Measurements from ENCODE around the gene FAM76A.
"Not testable (repeated sequence)": the region's sequence is repeated elsewhere in the genome, so short reads cannot be mapped to it uniquely, and the experiment has no call there.

FAM76A gene

DNA sequence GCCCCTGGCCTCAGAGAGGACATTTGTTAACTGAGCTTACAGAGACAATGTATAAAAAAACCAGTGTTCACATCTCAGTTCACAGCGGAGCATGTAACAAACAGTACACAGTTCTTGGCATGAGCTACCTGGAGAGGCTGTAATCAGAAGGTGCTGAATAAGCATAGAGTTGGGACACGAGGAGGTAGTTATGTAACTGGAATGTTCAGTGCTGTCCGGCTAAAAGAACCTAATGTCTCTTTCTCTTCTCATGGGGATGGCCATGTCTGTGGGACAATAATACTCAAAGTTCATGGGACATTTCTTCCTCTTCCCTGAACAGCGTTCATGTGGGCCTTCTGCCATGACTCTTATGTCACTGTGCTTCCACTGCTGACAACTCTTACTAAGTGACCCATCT, 30.1 kb downstream of the FAM76A start:
- no peak overlapping the region for H3K27ac Mint-ChIP-seq
- peaks cover 16% of the 10 kb centered on the region for H3K36me3 Mint-ChIP-seq (ENCODE audit: low read depth)
- no peaks in the 10 kb centered on the region for H3K9me3 Mint-ChIP-seq
- DNase-seq (no peak), ATAC-seq (no peak)
- no peaks in the 10 kb centered on the region for H3K4me1 Mint-ChIP-seq
- no peaks in the 10 kb centered on the region for H3K27me3 Mint-ChIP-seq
- no peak overlapping the region for H3K4me3 Mint-ChIP-seq

DNA sequence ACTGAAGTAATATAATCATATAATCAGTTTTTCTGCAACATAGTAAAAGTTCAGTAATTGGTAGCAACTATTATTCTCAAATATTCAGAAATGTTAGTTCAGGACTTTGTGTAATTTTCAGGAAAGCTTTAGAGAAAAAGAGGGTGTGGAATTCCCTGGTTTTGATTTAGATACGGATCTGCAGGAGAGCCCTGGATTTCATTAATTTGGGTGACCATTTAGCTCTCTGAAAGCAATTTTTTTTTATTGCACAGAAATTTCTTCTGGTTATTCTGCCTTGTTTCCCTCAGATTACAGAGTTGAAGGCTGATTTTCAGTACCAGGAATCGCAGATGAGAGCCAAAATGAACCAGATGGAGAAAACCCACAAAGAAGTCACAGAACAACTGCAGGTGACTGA, 33.5 kb downstream of the FAM76A start:
- no peaks in the 10 kb centered on the region for H3K27me3 Mint-ChIP-seq
- ATAC-seq, result no peak
- no peak overlapping the region for H3K4me3 Mint-ChIP-seq
- H3K4me1 Mint-ChIP-seq, result no peaks in the 10 kb centered on the region
- H3K36me3 Mint-ChIP-seq (ENCODE audit: low read depth), result peaks cover 18% of the 10 kb centered on the region
- no peaks in the 10 kb centered on the region for H3K9me3 Mint-ChIP-seq
- DNase-seq, result no peak
- H3K27ac Mint-ChIP-seq, result no peak overlapping the region

DNA sequence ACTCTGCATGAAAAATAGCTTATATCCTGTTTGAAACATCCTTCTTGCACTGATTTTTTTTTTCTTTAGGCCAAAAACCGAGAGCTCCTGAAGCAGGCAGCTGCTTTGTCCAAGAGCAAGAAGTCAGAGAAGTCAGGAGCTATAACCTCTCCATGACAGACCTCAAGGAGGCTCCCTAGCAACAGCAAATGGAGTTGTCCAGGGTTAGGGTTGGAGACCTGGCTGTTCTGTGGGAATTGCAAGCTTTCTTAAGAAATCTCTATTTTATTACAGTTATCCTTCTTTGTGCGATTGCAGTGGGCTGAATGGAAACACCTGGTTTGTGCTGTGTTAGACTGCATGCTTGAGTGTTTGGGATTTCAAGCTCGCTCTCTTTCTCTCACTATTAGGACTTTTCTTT, 34.7 kb downstream of the FAM76A start:
- no peak for DNase-seq
- peaks cover 14% of the 10 kb centered on the region for H3K36me3 Mint-ChIP-seq (ENCODE audit: low read depth)
- H3K4me3 Mint-ChIP-seq, result no peak overlapping the region
- H3K4me1 Mint-ChIP-seq, result no peaks in the 10 kb centered on the region
- H3K9me3 Mint-ChIP-seq, result no peaks in the 10 kb centered on the region
- H3K27me3 Mint-ChIP-seq, result no peaks in the 10 kb centered on the region
- no peak for ATAC-seq
- no peak overlapping the region for H3K27ac Mint-ChIP-seq

DNA sequence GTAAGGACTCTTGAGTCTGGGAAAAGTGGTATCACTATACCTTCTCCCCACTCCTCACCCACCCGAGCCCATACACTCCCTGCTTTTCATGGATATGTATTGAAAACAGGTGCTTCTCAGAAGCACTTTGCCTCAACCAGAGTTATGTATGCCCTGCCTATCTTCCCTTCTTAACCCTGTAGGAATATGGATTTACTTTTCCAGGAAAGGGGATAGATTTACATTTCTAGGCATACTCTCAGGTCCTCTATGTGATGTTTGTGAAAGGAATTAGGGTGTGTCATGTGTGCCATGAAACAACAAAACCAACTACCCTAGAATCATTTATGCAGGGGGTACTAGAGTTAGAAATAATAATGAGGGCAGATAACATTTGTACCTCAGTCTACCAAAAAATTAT, 36.3 kb downstream of the FAM76A start:
- no peaks in the 10 kb centered on the region for H3K4me1 Mint-ChIP-seq
- H3K27ac Mint-ChIP-seq, result no peak overlapping the region
- H3K9me3 Mint-ChIP-seq, result no peaks in the 10 kb centered on the region
- DNase-seq (no peak), ATAC-seq (no peak)
- no peak overlapping the region for H3K4me3 Mint-ChIP-seq
- peaks cover 11% of the 10 kb centered on the region for H3K36me3 Mint-ChIP-seq (ENCODE audit: low read depth)
- no peaks in the 10 kb centered on the region for H3K27me3 Mint-ChIP-seq

DNA sequence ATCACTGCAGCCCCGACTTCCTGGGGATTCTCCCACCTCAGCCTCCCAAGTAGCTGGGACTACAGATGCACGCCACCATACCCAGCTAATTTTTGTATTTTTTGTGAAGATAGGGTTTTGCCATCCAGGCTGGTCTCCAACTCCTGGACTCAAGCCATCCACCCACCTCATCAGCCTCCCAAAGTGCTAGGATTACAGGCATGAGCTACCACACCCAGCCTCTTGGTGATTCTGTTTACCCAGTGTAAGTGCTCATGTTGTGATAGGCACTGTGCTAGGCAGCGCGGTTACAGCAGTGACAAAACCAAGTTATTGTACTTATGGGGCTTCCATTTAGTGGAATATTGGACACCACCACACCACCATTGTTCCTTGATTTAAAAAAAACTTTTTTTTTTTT, 37.6 kb downstream of the FAM76A start:
- Mint-ChIP-seq H3K27ac (no peak overlapping the region), H3K36me3 (ENCODE audit: low read depth) (peaks cover 7% of the 10 kb centered on the region), H3K27me3 (no peaks in the 10 kb centered on the region), H3K4me1 (no peaks in the 10 kb centered on the region), H3K4me3 (no peak overlapping the region), H3K9me3 (no peaks in the 10 kb centered on the region)
- DNase-seq, result no peak
- ATAC-seq, result no peak

DNA sequence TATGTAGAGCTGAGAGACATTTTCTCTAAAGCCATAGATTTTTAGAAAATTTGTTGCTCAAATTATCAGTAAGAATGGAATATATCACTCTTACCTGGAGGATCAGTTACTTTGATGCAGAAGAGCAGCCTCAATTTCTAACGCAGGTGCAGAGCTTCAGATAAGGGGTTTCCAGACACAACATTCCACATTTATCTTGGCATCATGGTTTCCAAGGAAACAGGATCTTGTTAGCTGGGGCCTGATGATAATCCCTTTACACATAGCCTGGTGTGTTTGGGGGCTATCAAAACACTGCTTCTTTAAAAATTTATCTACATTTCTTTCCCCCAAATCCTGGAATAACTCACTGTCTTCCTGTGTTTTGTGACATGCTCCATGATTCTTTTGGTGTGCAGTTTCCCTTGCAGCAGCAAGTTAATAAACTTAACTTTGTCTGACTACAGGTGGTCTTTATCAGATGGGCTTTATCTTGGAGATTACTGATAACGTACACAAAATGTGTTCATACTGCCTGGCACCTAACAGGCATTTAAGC, 44.6 kb downstream of the FAM76A start:
- ATAC-seq, result no peak
- Mint-ChIP-seq H3K9me3 (no peaks in the 10 kb centered on the region), H3K36me3 (ENCODE audit: low read depth) (no peaks in the 10 kb centered on the region), H3K4me3 (no peak overlapping the region), H3K27ac (no peak overlapping the region), H3K27me3 (no peaks in the 10 kb centered on the region), H3K4me1 (peaks cover 22% of the 10 kb centered on the region)
- no peak for DNase-seq

DNA sequence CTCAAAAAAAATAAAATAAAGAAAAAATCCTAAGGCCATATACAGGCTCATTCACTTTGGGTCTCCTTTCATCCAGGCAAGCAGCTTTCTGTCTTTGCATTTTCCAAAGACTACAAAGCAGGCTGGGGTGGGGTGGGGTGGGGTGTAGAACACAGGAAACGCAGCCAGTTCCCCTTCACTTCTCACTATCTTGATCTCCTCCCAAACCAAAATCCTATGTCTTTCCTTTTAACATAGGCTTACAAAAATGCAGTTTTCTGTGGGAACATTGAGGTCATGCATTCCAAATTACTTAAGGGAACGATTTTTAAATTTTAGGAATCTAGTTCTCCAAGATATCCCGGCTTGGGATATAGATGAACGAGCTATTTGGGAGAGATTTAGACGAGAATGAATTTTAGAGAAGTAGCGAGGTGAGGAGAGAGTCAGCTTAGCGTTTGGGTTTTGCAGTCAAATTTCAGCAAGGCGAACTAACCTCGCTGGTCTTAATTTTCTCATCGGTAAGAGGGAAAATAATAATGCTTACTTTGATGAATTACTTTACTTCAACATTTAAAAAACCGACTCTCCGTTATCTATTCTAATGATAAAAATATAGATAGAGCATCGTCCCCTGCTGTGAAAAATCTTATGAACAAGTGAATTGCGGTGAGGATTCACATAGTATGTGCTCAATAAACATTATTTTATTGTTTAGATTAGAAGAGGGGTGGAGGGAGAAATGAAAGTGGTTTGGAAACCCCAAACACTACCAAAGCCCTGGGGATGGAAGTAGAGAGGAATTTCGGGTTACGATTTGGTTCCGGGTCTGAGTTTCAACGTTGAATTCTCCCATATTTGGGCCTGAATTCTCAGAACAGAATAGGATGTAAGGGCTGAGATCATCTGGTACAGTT, 46.5 kb downstream of the FAM76A start:
- H3K27me3 Mint-ChIP-seq, result no peaks in the 10 kb centered on the region
- H3K4me3 Mint-ChIP-seq, result peak overlapping the region; percentile 95
- peaks cover 4% of the 10 kb centered on the region for H3K36me3 Mint-ChIP-seq (ENCODE audit: low read depth)
- DNase-seq, result no peak
- ATAC-seq, result no peak
- peaks cover 30% of the 10 kb centered on the region for H3K4me1 Mint-ChIP-seq
- H3K9me3 Mint-ChIP-seq, result no peaks in the 10 kb centered on the region
- H3K27ac Mint-ChIP-seq, result peak overlapping the region; percentile 97

DNA sequence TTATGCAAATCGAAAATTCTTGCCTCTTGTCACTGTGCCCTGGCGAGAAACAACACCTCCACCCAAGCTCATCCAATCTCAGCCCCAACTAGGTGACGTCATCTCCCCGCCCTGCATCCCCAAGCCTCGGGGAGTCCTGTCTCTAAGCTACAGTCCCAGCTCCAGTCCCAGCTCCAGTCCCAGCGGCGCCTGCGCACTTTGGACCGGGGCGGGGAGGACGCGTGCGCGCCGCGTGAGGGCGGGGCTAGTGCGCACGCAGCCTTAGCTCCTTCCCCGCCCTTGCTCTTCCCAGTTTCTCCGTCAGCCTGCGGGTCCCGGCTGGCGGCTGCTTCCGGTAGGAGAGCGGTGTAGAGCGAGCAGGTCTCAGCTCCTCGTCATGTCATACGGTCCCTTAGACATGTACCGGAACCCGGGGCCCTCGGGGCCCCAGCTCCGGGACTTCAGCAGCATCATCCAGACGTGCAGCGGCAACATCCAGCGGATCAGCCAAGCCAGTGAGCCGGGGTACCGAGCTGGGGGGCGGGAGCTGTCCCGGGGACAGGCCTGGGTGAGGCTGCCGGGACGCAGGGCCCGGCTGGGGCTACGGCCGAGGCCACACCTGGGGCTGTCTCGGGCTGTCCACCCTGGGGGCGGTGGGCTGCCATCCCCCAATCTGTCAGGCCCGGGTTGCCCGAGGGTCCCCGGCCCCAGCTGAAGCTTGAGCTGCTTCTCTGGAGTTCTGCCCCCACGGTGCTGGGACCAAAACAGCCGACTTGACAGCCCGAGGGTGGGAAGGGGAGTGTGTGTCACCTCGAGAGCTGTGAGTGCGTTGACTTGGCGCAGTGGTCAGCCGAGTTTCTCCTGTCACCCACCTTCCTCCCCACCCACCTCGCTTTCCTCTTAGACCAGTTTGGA, 47.4 kb downstream of the FAM76A start, which contains the start of gene STX12:
Gene STX12 (plus strand): TSS at position 288 of the 894 bp plus-strand sequence. CDS start 89 bp downstream, at position 377.
- Mint-ChIP-seq H3K4me3 (peak within 1 kb of the TSS; percentile 95), H3K9me3 (no peaks in the 10 kb centered on the region), H3K27ac (peak within 1 kb of the TSS; percentile 97), H3K4me1 (peaks cover 32% of the 10 kb centered on the region), H3K27me3 (no peaks in the 10 kb centered on the region), H3K36me3 (ENCODE audit: low read depth) (peaks cover 4% of the 10 kb centered on the region)
- ATAC-seq (peak; percentile 99), DNase-seq (peak; percentile 99)

DNA sequence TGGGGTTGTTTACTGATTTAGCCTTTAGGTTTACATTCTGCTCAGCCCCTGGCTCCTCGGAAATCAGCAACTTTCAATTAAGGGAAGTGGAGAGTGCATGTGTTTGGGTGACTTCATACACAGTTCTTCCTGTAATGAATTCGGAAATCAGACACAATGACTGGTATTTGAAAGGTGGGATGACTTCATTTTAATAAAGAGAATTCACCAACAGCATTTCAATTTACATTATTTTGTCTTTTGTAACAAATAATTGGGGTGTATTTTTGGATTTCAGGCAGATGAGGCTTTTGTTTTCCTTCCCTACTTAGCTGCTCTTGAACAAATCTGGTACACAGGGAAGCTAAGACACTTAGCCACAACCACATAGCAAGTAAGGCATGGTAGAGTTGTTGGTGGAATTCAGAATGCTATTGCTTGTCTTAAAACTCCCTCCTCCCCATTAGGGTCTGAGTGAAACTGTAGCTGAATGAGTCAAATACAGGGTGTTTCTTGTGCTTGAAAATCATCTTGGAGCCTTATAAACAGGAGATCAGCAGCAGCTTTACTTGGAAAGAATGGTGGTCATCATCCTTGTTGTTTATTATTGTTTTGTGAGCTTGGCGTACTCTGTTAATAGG, 48.2 kb downstream of the FAM76A start:
- peaks cover 4% of the 10 kb centered on the region for H3K36me3 Mint-ChIP-seq (ENCODE audit: low read depth)
- DNase-seq (no peak), ATAC-seq (no peak)
- no peaks in the 10 kb centered on the region for H3K9me3 Mint-ChIP-seq
- H3K4me1 Mint-ChIP-seq, result peaks cover 32% of the 10 kb centered on the region
- peak overlapping the region; percentile 95 for H3K4me3 Mint-ChIP-seq
- H3K27me3 Mint-ChIP-seq, result no peaks in the 10 kb centered on the region
- peak overlapping the region; percentile 95 for H3K27ac Mint-ChIP-seq

DNA sequence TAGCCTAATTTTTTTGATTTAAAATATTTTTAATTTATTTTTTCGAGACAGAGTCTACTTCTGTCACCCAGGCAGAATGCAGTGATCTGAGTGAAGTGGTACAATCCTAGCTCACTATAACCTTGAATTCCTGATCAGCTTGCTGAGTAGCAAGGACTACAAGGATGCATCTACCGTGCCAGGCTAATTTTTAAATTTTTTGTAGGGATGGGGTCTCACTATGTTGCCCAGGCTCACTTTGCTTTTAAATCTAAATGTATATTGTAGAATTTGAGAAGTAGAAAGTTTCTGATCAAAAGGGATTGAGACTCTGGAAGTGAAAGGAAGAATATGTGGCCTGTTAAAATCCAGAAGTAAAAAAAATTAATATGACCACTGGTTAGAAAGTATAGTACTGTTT, 48.9 kb downstream of the FAM76A start:
- Mint-ChIP-seq H3K4me1 (peaks cover 37% of the 10 kb centered on the region), H3K27me3 (no peaks in the 10 kb centered on the region), H3K36me3 (ENCODE audit: low read depth) (peaks cover 4% of the 10 kb centered on the region), H3K4me3 (no peak overlapping the region), H3K9me3 (no peaks in the 10 kb centered on the region), H3K27ac (no peak overlapping the region)
- DNase-seq (no peak), ATAC-seq (no peak)

DNA sequence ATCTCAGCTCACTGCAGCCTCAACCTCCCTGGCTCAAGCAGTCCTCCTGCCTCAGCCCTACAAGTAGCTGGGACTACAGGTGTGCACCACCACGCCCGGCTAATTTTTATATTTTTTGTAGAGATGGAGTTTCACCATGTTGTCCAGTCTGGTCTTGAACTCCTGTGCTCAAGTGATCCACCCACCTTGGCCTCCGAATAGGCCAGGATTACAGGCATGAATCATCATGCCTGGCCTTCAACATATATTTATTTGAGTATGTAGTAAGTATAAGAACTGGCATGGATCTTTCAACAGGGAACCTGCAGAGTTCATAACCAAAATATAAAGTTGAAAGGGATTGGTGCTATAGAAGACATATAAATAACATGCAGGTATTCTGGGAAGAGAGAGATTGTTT, 49.6 kb downstream of the FAM76A start:
- not testable (repeated sequence) for DNase-seq; H3K9me3 Mint-ChIP-seq; H3K27me3 Mint-ChIP-seq; ATAC-seq; H3K36me3 Mint-ChIP-seq (ENCODE audit: low read depth); H3K4me3 Mint-ChIP-seq
- Mint-ChIP-seq H3K27ac (peak overlapping the region; percentile 6), H3K4me1 (peaks cover 37% of the 10 kb centered on the region)

DNA sequence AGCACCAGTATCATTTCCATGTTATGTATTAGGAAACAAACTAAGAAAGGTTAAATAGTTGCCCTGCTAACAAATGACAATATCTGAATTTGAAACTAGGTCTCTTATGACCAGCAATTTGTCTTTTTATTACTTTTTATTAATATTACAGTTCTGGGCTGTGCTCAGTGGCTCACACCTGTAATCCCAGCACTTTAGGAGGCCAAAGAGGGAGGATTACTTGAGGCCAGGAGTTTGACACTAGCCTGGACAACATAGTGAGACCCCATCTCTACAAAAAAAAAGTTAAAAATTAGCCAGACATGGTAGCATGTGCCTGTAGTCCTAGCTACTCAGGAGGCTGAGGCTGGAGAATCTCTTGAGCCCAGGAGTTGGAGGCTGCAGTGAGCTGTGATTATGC, 50.5 kb downstream of the FAM76A start:
- H3K9me3 Mint-ChIP-seq; H3K36me3 Mint-ChIP-seq (ENCODE audit: low read depth); ATAC-seq; H3K27me3 Mint-ChIP-seq; H3K4me3 Mint-ChIP-seq; H3K27ac Mint-ChIP-seq; DNase-seq: not testable (repeated sequence)
- peaks cover 37% of the 10 kb centered on the region for H3K4me1 Mint-ChIP-seq

DNA sequence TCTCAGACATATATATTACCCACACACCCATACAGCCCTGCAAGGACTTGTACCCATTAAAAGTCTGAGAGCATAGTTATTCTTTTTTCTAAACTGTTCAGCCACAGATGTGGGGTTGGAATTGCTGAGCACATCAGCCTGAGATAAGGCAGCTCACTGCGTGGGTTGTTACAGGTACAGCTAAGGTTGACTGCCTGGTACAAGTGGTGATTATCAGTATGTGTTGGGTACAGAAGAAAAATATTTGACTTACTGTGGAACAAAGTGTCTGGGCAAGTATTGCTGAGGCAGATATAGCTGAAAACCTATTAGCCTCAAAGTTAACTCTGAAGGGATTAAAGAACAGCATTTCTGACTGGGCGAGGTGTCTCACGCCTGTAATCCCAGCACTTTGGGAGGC, 52.3 kb downstream of the FAM76A start:
- no peak for DNase-seq
- H3K9me3 Mint-ChIP-seq, result no peaks in the 10 kb centered on the region
- H3K4me1 Mint-ChIP-seq, result peaks cover 31% of the 10 kb centered on the region
- H3K27me3 Mint-ChIP-seq, result no peaks in the 10 kb centered on the region
- H3K36me3 Mint-ChIP-seq (ENCODE audit: low read depth), result peaks cover 8% of the 10 kb centered on the region
- no peak overlapping the region for H3K4me3 Mint-ChIP-seq
- H3K27ac Mint-ChIP-seq, result no peak overlapping the region
- ATAC-seq, result no peak

DNA sequence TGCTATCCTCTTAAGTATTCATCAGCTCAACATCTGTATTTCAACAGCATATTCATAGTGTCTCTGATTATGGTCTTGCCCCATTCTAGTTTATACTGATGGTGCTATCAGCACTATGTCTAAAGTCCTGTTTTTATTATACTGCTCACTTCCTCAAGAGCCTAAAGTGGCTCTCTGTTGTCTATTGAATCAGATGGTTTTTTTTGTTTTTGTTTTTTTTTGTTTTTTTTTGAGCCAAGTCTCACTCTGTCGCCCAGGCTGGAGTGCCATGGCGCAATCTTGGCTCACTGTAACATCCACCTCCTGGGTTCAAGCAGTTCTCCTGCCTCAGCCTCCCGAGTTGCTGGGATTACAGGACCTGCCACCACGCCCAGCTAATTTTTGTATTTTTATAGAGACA, 53.4 kb downstream of the FAM76A start:
- ATAC-seq, result no peak

More for the DNA sequence above, 53.4 kb downstream of the FAM76A start:
- DNase-seq, result no peak
- H3K9me3 Mint-ChIP-seq, result no peaks in the 10 kb centered on the region
- peaks cover 9% of the 10 kb centered on the region for H3K36me3 Mint-ChIP-seq (ENCODE audit: low read depth)
- no peaks in the 10 kb centered on the region for H3K27me3 Mint-ChIP-seq
- no peak overlapping the region for H3K4me3 Mint-ChIP-seq
- peaks cover 25% of the 10 kb centered on the region for H3K4me1 Mint-ChIP-seq
- no peak overlapping the region for H3K27ac Mint-ChIP-seq
